GM19452 (cell line): Measurements from ENCODE around the gene BTBD9.

Experiments
- ATAC-seq: cut with Tn5 transposase; IDR thresholded peaks from one replicate; pipeline ENCODE4 v1.9.1; 2021; ENCODE audit not compliant: unreplicated experiment

BTBD9 gene

GRCh38 chr6:38566295-38567030, 73.3 kb downstream of the BTBD9 start:
- ATAC-seq: no peak

DNA sequence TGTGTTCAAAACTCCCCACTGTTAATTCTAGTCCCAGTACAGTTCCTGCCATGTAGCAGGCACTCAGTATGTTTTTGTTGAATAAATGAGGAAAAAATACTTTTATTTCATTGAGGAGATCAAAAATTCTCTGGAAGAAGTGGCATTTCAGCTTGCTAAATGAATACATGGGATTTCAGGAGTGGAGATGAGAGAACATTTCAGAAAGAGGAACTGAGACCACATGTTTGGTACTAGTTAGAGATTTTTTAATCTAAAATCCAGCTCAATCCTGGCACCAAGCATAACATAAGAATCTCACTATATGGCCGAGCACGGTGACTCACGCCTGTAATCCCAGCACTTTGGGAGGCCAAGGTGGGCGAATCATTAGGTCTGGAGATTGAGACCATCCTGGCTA, 75.4 kb downstream of the BTBD9 start:
- ATAC-seq: no peak

DNA sequence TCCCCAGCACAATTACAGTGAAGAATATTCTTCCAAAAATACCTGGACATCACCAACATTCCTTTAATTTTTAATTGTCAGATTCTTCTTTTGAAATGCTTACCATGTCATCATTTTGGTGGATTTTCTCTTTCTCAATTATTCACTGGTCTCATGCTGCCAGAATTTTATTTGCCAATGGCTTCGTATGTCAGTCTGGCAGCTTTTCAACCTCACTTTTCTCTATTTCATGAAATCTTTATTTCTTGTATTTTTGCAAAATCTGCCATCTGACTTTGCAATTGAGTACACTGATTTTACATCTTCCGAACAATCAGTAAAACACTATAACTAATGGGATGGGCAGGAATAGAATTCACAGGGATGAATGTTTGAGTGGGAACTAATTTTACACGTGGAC, 84.1 kb downstream of the BTBD9 start:
- no peak for ATAC-seq

- no peak for ATAC-seq
Measured at GRCh38 chr6:38554700-38555413, 84.9 kb downstream of the BTBD9 start.

GRCh38 chr6:38554014-38554413, 85.7 kb downstream of the BTBD9 start:
- ATAC-seq: no peak

DNA sequence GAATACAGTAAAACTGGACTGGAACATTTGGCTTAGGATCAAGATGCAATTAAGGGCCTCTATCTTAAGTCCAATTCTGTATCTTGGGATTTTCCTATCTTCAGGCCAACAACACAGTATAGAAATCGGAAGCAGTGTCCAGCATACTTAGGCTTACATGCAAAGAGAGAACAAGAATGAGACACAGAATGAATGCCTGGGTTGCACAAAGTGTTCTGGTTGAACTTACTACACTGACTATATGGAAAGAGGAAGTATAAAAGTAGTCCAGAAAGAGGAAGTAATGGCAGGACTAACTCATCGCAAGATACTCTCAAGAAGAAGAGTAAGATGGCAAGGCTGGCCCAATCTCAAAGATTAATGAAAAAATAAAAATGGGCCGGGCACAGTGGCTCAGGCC, 87.6 kb downstream of the BTBD9 start:
- ATAC-seq: peak; percentile 71

- ATAC-seq: no peak
Measured at GRCh38 chr6:38549795-38550194, 89.9 kb downstream of the BTBD9 start.

DNA sequence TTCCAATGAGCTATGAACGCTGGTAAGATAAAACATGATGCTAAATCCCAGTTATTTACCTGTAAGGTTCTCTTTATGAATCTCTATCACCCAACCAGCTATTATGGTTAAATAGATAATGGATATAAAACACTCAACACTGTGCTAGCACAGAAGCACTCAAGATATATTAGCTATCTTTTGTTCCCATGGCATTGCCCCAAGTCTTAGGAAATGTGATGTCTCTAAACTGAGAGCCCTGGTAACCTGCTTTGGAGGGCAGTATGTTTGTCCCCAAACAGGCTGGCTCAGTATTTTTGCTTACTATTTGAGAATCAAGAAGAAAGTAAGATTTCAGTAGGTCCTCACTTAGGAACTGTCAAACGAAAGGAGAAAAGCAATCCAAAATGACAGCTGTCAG, 90.5 kb downstream of the BTBD9 start:
- no peak for ATAC-seq

DNA sequence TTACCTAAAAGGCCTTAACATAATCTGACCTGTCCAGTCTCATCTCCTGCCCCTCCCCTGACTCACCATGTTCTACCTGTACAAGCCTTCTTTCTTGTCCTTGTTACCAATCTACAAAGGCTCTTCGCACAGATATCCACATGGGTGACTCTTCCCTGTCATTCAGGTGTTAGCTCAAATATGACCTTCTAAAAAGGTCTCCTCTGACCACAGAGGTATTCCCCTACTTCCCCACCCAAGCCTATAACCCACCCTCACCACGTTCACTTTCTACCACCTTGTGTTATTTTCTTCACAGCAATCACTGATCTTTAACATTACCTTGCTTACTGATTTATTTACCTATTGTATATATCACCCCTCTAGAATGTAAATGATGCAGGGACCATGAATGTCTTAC, 96.7 kb downstream of the BTBD9 start:
- ATAC-seq: no peak

DNA sequence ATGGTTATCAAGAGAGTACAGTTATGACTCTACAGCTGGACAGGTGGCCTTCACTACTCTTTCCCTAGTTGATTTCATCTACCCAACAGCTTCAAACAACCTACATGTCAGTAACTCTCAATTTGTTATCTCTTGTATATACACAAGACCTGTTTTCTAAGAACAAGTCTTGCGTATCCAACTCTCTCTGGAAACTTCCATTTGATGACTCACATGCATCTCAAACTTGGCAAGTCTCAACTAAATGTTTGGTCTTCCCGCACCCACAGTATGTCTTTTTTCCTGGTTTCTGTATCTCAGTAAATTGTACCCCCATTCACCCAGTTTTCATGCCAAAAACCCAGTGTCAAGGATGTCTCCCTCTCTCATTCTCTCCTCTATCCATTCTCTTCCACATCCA, 97.7 kb downstream of the BTBD9 start:
- no peak for ATAC-seq

DNA sequence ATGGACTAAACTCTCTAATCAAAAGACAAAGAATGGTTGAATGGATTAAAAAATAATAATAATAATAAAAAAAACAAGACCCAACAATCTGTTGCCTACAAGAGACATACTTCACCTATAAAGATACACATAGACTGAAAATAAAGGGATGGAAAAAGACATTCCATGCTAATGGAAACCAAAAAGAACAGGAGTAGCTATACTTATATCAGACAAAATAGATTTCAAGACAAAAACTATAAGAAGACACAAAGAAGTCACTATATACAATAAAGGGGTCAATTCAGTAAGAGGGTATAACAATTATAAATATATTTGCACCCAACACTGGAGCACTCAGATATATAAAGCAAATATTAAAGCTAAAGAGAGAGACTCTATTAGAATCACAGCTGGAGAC, 106.7 kb downstream of the BTBD9 start:
- ATAC-seq: no peak

GRCh38 chr6:38531134-38531533, 108.6 kb downstream of the BTBD9 start:
- ATAC-seq: no peak

GRCh38 chr6:38528196-38528965, 111.3 kb downstream of the BTBD9 start:
- ATAC-seq: no peak

- no peak for ATAC-seq
Measured at GRCh38 chr6:38527371-38527770, 112.4 kb downstream of the BTBD9 start.

- ATAC-seq: no peak
Measured at GRCh38 chr6:38525888-38526287, 113.8 kb downstream of the BTBD9 start.

GRCh38 chr6:38524436-38525145, 115.1 kb downstream of the BTBD9 start:
- ATAC-seq: no peak

- no peak for ATAC-seq
Measured at GRCh38 chr6:38522322-38522721, 117.4 kb downstream of the BTBD9 start.

DNA sequence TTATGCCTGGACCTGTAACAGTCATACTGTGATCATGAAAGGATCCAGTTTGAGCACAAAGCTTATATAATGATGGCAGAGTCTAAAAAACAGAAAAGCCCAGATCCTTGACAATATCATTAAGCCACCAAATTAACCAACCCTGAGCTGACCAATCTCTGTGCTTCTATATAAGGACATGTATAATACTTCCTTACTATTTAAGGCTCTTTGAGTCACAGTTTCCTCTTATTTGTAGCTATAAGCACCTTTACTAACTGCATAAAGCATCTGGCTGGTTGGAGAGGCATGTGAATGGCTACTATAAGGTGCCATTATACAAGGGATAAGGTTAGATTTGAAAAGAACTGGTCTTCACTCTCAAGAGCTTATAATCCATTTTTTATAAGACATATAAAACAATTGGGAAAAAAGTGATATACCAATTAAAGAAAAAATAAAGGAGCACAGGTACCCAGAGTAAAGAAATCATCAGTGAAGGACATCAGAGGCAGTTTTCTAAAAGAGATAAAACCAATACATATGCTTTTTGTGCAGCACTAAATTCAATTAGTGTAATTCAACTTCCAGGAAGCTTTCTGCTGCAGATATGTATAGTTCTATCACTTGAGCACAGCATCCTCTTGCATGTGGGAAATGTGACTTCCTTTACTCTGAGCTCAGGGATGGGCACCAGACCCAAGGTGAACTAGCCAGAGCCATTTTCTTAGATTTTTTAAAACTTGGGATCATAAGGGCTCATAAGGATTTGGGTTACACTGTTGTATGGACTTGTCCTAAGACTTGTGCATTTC, 121.0 kb downstream of the BTBD9 start:
- no peak for ATAC-seq

GRCh38 chr6:38517005-38517404, 122.7 kb downstream of the BTBD9 start:
- no peak for ATAC-seq

DNA sequence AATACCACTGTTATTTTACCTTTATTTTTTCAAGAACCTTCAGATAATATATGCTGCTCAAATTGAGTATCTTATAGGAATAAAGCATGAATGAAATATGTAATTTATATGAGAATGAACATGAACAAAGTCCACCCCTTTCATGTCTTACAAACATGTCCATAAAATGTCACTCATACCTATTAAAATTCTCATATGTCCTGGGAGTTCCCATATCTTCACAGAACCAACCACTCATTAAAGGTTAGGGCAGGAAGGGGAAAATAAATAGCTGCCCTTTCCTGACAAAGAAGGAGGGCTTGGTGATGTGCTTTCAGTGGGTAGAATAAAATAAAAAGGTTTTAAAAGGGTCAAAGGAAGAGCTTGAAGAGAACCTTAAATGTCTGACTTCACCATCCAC, 125.3 kb downstream of the BTBD9 start:
- no peak for ATAC-seq

GRCh38 chr6:38512211-38512610, 127.5 kb downstream of the BTBD9 start:
- no peak for ATAC-seq
